LNCAP (cell line): ENCODE measurements around the gene PNPLA2.

ENCODE experiments used
- TF ChIP-seq, protein P1 (sequence below): fragments of 450-650 bp; IDR thresholded peaks from 2 replicates; pipeline ENCODE4 v1.5.1; 2017; ENCODE audit warnings: mild to moderate bottlenecking

Gene PNPLA2

DNA sequence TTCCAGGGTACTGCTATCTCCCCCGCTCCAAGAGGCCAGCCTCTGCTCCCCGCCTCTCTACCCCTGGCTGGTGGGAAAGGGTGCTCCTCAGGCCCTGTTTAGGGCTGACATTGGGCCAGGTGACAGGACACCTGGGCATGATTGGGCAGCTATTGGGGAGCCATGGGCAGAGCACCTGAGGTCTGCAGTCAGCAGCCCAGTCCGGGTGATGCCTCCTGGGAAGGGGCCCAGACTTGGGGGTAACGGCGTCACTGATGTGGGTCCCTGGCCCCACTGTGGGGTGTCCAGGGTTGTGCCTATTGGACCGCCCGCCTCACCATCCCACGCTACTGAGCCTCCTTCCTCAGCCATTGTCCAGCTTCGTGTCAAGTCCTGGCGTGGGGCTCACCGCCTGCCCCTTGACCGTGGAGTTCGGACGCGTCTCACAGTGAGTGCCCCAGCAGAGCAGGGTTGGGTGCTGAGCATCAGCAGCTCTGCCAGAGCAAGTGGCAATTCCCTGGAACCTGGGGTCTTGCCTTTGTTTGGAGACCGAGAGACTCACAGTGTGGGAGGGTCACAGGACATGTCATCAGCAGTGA lies 38.7 kb upstream of the PNPLA2 start:
- TF ChIP-seq, protein P1, sequence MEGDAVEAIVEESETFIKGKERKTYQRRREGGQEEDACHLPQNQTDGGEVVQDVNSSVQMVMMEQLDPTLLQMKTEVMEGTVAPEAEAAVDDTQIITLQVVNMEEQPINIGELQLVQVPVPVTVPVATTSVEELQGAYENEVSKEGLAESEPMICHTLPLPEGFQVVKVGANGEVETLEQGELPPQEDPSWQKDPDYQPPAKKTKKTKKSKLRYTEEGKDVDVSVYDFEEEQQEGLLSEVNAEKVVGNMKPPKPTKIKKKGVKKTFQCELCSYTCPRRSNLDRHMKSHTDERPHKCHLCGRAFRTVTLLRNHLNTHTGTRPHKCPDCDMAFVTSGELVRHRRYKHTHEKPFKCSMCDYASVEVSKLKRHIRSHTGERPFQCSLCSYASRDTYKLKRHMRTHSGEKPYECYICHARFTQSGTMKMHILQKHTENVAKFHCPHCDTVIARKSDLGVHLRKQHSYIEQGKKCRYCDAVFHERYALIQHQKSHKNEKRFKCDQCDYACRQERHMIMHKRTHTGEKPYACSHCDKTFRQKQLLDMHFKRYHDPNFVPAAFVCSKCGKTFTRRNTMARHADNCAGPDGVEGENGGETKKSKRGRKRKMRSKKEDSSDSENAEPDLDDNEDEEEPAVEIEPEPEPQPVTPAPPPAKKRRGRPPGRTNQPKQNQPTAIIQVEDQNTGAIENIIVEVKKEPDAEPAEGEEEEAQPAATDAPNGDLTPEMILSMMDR, result no peak

DNA sequence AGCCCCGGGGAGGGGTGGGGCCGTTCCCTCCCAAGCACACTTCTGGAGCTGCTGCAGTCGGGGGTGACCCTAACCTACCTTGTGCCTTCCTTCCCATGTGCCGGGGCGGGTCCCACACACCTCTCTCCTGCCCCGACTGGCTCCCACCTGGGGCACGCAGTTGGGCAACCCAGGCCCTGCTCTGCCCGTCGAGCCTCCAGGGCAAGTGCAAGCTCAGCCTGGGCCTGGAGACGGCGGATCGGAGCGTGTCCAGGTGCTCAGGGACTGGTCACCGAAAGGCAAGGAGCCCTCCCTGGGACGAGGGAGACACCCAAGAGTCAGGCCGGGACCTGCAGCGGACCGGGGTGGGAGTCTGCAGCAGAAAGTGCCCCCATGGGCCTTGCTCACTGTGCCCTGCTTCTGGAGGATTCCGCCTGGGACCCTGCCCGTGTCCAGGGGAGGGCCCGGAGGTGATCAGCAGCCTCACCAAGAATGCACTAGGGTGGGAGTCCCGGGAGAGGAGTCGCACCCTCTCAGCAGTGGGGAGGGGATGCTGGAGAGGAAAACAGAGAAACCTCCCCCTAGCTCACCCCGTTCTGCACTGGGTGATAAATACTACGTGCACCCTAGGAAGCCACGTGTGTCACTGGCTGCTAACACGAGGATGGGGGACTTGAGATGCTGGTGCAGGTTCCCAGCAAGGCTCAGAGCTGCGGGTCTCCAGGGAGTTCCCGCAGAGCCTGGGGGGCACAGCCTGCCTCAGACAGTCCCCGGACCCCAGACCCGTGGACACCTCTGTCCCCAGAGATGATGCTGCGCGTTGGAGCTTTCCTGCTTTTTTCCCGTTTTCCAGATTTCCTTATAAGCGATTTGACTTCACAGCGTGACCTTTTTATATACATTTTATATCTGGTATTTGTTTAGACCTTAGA lies 36.2 kb upstream of the PNPLA2 start:
- TF ChIP-seq, protein P1, result no peak

DNA sequence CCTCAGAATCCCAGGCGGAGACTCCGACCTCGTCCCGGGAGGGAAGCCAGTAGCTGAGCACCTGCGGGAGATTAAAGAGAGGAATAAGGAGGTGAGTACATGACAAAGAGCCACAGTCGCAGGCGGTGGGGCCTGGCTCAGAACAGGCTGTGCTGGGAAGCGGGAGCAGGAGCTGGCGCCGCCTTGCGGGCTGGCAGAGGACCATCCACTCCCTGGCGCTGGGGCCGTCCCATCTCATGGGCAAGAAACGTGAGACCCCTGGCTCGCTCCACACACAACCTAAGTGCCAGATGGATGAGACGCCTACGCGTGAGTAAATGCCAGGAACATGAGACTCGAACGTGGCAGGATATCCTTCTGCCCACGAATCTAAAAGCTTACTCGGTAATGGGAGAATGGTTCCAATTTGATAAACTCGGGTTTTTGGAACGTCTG lies 35.1 kb upstream of the PNPLA2 start:
- TF ChIP-seq, protein P1, result peak; percentile 72

DNA sequence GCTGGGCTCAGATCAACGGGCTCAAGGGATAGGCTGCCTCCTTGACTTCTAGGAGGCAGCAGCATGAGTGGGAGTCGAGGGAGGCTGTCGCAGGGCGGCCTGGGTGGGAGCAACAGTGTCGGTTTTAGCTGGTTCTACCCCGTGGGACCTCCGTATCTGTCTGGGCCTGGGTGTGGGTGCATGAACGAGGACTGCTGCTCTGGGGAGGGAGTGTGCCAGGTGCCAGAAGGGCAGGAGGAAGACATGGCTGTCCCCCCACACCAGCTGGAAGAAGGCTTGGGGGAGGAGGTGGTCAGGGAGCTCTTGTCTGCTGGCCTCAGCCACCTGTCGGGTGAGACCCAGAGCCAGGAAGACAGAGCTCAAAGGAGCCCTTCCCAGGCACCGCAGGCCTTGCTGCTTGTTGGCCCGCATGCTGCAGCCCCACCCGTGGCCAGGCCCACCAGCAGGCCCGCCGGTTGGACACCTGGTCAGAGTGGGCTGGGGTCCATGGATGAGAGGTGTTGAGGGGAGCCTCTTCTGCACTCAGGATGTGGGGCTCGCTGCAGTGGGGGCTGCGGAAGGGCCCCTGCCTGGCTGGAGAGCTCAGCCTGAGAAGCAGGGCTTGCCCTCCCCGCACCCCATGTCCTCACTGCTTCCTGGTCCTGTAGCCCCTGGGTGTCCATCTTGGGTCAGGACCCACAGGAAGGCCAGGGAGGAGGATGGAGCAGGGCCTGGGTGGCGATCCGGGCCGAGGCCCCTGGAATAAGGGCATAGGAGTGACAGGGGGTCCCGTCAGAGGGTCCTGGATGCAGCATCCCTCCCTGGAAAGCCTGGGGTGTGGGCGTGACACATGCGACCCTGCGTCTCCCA lies 32.3 kb upstream of the PNPLA2 start:
- TF ChIP-seq, protein P1, result no peak

DNA sequence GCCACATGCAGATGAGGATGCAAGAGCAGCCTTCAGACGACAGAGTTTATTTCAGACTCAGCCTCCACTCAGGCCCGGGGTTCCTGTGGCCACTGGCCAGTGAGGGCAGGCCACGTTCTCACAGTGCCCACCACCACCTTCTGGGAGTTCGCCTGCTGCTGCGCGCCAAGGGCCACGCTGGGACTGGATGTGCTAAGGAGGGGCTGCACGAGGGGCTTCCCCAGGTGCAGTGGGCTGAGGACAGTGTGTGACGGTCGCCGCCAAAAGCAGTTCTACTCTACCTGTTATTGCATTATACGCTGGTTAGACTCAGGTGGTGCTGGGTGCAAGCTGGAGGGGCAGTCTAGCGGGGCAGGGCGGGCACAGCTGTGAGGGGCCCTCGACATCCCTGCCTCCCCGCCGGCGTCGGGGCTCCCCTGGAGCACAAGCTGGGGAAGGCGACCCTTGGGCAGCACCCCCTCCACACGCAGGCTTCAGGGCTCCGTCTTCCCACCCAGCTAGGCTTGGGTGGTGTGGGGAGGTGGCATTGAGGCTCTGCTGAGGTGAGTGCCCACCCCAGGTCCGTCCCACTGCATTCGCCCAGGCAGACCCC lies 31.5 kb upstream of the PNPLA2 start:
- TF ChIP-seq, protein P1, result no peak

DNA sequence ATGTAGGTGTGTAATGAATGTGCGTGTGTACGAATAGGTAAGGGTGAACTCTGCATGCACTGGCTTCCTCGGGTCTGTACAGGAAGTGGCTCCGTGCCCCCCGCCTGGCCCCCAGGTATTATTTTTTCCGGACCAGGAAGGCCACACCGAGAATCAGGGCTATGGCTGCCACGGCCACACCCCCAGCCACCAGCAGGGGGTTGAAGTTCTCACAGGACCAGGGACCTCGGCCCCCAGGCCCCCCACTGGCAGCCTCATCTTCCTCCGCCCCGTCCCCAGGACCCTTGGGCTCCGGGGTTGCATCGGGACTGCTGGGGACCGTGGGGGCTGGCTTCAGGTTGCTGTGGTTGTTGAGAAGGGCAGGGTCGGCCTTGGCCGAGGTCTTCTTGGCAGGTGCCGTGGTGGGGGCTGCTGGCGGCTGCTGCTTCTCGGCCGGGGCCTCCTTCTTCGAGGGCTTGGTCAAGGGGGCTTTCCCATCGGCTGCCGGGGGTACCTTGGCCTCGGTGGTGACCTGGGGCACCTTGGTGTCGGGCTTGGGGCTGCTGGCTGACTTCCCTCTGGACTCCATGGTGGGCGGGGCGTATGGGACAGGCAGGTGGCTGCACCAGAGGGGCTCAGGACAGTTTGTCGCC lies 30.6 kb upstream of the PNPLA2 start:
- TF ChIP-seq, protein P1, result no peak
